A549 (cell line): ENCODE measurements around the gene TSPAN16. TPM values are rescaled to one million over a fixed set of nuclear protein-coding genes. Genes with fewer than 3 reads are reported as not detected.

Source experiments
- ATAC-seq, 2 experiments: fragments of 200-7000 bp in 1 of 2; fragments of >200 bp in 1 of 2; cut with Nextera tagmentation in 1 of 2; cut with Tn5 transposase in 1 of 2; 3 replicates each; pipeline versions ENCODE4 v1.8.0 to v1.9.1; 2018 to 2020; ENCODE audit warnings: mild to moderate bottlenecking in 1 of 2, moderate library complexity in 1 of 2
- CTCF ChIA-PET: fragments of 300-600 bp; sonication (Branson Sonifier 250); formaldehyde crosslinking; extraction: SDS; loops from one replicate; lab custom pipeline; 2021; ENCODE audit warnings: antibody characterized with exemption, inconsistent platforms; lab: Yijun Ruan, JAX
- POLR2A ChIA-PET: fragments of 350-600 bp; formaldehyde crosslinking; extraction: SDS; loops from one replicate; lab custom pipeline; 2021; ENCODE audit warnings: antibody characterized with exemption, inconsistent platforms; lab: Yijun Ruan, JAX
- DNase-seq, 2 experiments: peaks; one replicate each; pipeline versions ENCODE4 v3.0.0 to v3.0.0-alpha.2; 2011 to 2016; ENCODE audit warnings: low read depth in 1 of 2, low spot score in 1 of 2
- FAIRE-seq: peaks from 2 replicates; lab custom pipeline; 2011; peaks lifted over from hg19 to GRCh38; lab: Jason Lieb, UNC
- H3K27ac ChIP-seq, 2 experiments: fragments of >200 bp; sonication (Bioruptor Twin); formaldehyde crosslinking; 3 replicates each; pipeline ENCODE4 v1.5.1; 2016 to 2017
- H3K4me1 ChIP-seq: fragments of >200 bp; sonication (Bioruptor Twin); formaldehyde crosslinking; 3 replicates; pipeline ENCODE4 v1.6.1; 2016
- H3K4me2 ChIP-seq: fragments of >200 bp; sonication (Bioruptor Twin); formaldehyde crosslinking; 3 replicates; pipeline ENCODE4 v1.6.1; 2016
- H3K4me3 ChIP-seq: fragments of >200 bp; sonication (Bioruptor Twin); formaldehyde crosslinking; 3 replicates; pipeline ENCODE4 v1.5.1; 2016
- H3K9me3 ChIP-seq: fragments of >200 bp; sonication (Bioruptor Twin); formaldehyde crosslinking; 3 replicates; pipeline ENCODE4 v1.6.1; 2016
- BCL3 ChIP-seq: fragments of >200 bp; sonication (Bioruptor Twin); formaldehyde crosslinking; IDR thresholded peaks from 3 replicates; pipeline ENCODE4 v1.6.1; 2016
- CBX2 ChIP-seq: fragments of 200-600 bp; sonication (generic); IDR thresholded peaks from 2 replicates; pipeline ENCODE4 v1.6.1; 2016; ENCODE audit warnings: low read depth, mild to moderate bottlenecking, borderline replicate concordance
- CEBPB ChIP-seq, 2 experiments: fragments of >200 bp in 1 of 2; sonication (Bioruptor Twin) in 1 of 2; formaldehyde crosslinking in 1 of 2; IDR thresholded peaks; 2 replicates each; pipeline ENCODE4 v1.6.1; 2012 to 2016
- CHD2 ChIP-seq: fragments of 150-350 bp; IDR thresholded peaks from 2 replicates; pipeline ENCODE4 v1.6.1; 2014; ENCODE audit warnings: low read length; ENCODE audit not compliant: partially characterized antibody
- CHD4 ChIP-seq: fragments of 200-600 bp; sonication (generic); IDR thresholded peaks from 2 replicates; pipeline ENCODE4 v1.6.1; 2016; ENCODE audit warnings: antibody characterized with exemption, mild to moderate bottlenecking, borderline replicate concordance
- CTCF ChIP-seq: fragments of >200 bp; sonication (Bioruptor Twin); formaldehyde crosslinking; IDR thresholded peaks from 3 replicates; pipeline ENCODE4 v1.5.1; 2016
- ELK1 ChIP-seq: fragments of 150-350 bp; IDR thresholded peaks from 2 replicates; pipeline ENCODE4 v1.6.1; 2014; ENCODE audit warnings: low read depth, mild to moderate bottlenecking, low read length
- FOXS1 ChIP-seq: fragments of 250-450 bp; sonication (Bioruptor Pico); IDR thresholded peaks from 2 replicates; pipeline ENCODE4 v1.5.0; 2020; ENCODE audit warnings: mild to moderate bottlenecking, moderate library complexity
- HEYL ChIP-seq: fragments of 250-450 bp; sonication (Bioruptor Pico); IDR thresholded peaks from 2 replicates; pipeline ENCODE4 v1.8.0; 2021; ENCODE audit warnings: mild to moderate bottlenecking, moderate library complexity
- HOXB13 ChIP-seq: fragments of 250-450 bp; sonication (Bioruptor Pico); IDR thresholded peaks from 2 replicates; pipeline ENCODE4 v1.5.0; 2020; ENCODE audit warnings: low read depth, mild to moderate bottlenecking, moderate library complexity
- JUN ChIP-seq, 2 experiments: fragments of >200 bp; sonication (Bioruptor Twin); formaldehyde crosslinking; IDR thresholded peaks; 2 replicates in 1 of 2; 3 replicates in 1 of 2; pipeline ENCODE4 v1.6.1; 2016 to 2017
- KDM5A ChIP-seq: fragments of 200-600 bp; sonication (generic); IDR thresholded peaks from 2 replicates; pipeline ENCODE4 v1.6.1; 2016; ENCODE audit warnings: antibody characterized with exemption, mild to moderate bottlenecking
- MAX ChIP-seq: IDR thresholded peaks from 2 replicates; pipeline ENCODE4 v1.6.1; 2012
- MAZ ChIP-seq: fragments of 150-350 bp; IDR thresholded peaks from 2 replicates; pipeline ENCODE4 v1.6.1; 2014; ENCODE audit warnings: antibody characterized with exemption, low read depth, low read length, borderline replicate concordance
- MYC ChIP-seq: IDR thresholded peaks from 2 replicates; pipeline ENCODE4 v1.6.1; 2012; ENCODE audit warnings: mild to moderate bottlenecking, inconsistent platforms, low read length, improper control_type of control experiment, borderline replicate concordance
- NR3C1 ChIP-seq: fragments of >200 bp; sonication (Bioruptor Twin); formaldehyde crosslinking; IDR thresholded peaks from 3 replicates; pipeline ENCODE4 v1.6.1; 2017
- PBX3 ChIP-seq: IDR thresholded peaks from 2 replicates; pipeline ENCODE4 v1.6.1; 2012
- POLR2A ChIP-seq: IDR thresholded peaks from 2 replicates; pipeline ENCODE4 v1.6.1; 2012; ENCODE audit warnings: mild to moderate bottlenecking, low read length
- RAD21 ChIP-seq, 2 experiments: fragments of >200 bp in 1 of 2; sonication (Bioruptor Twin) in 1 of 2; formaldehyde crosslinking in 1 of 2; IDR thresholded peaks in 1 of 2; conservative IDR thresholded peaks in 1 of 2; 2 replicates in 1 of 2; 3 replicates in 1 of 2; pipeline ENCODE4 v1.6.1; 2012 to 2018; ENCODE audit warnings: inconsistent platforms in 1 of 2
- SMC3 ChIP-seq: fragments of >200 bp; sonication (Bioruptor Twin); formaldehyde crosslinking; IDR thresholded peaks from 3 replicates; pipeline ENCODE4 v1.6.1; 2018; ENCODE audit warnings: inconsistent platforms
- WGBS: methylation state at CpG from one replicate; pipeline ENCODE4 v1.1.6; 2017; ENCODE audit errors: missing lambda C conversion rate; 5-methylcytosine and 5-hydroxymethylcytosine counted together
- polyA plus RNA-seq, 4 experiments: library from polyadenylated mRNA; depleted of rRNA in 3 of 4; stranded (reverse); fragments of >200 nt; fragmentation: RNase III in 1 of 4; extraction: RNeasy Plus Mini Kit Qiagen cat#74134 plus additional on column Dnase treatment in 1 of 4; gene quantifications; 2 replicates in 3 of 4; 3 replicates in 1 of 4; pipeline ENCODE4 v1.2.3, GENCODE V29; 2011 to 2017

The TSPAN16 gene
- polyA plus RNA-seq, 2 of the 4 experiments (the other 2 are of a cell fraction) = not detected

GRCh38 chr19:11291991-11292390 is 4.0 kb upstream of the TSPAN16 start:
- no peak overlapping the region for H3K4me3 ChIP-seq
- WGBS = 59% methylated on average over 1 of the region's 1 CpG
- ChIA-PET CTCF (interaction anchor here (0.6 to 3.2 kb wide), 5 partner anchors 25 to 191 kb away, joined by 3 to 12 read pairs (median 4); partner anchors contain the start of gene RAB3D), POLR2A (no interaction called here)
- peaks cover 9% of the 10 kb centered on the region; the same call in 1 of the 3 replicates for H3K4me1 ChIP-seq
- FAIRE-seq = no peak
- no peak overlapping the region for H3K4me2 ChIP-seq
- no peak overlapping the region for H3K27ac ChIP-seq
- H3K9me3 ChIP-seq = no peaks in the 10 kb centered on the region
- ATAC-seq = no peak
- DNase-seq = no peak
- TF ChIP-seq HEYL = no peak
- TF ChIP-seq JUN (IDR thresholded peaks at IDR 0.05) = no peak
- TF ChIP-seq FOXS1 = no peak
- no peak for TF ChIP-seq CHD4
- no peak for TF ChIP-seq NR3C1
- TF ChIP-seq PBX3 = no peak
- no peak for TF ChIP-seq MAZ
- no peak for TF ChIP-seq CHD2
- TF ChIP-seq HOXB13 (CRISPR knock-in tag) = no peak
- TF ChIP-seq ELK1 = no peak
- no peak for TF ChIP-seq CBX2
- no peak for TF ChIP-seq MAX

GRCh38 chr19:11293433-11294389 is 2.2 kb upstream of the TSPAN16 start:
- WGBS = 4% methylated on average over 34 of the region's 41 CpGs
- Histone ChIP-seq H3K4me2 (peak overlapping the region; percentile 76), H3K4me3 (peak overlapping the region; percentile 39), H3K9me3 (no peaks in the 10 kb centered on the region), H3K4me1 (peaks cover 10% of the 10 kb centered on the region; the same call in 1 of the 3 replicates), H3K27ac (peak overlapping the region; percentile 78 to 79)
- no peak for FAIRE-seq
- TF ChIP-seq KDM5A = no peak
- TF ChIP-seq MYC = peak; percentile 48; the same call in 1 of the 2 replicates
- TF ChIP-seq SMC3 = peak; percentile 97
- TF ChIP-seq HOXB13 (CRISPR knock-in tag) = no peak
- no peak for TF ChIP-seq PBX3
- TF ChIP-seq CEBPB (IDR thresholded peaks at IDR 0.05) = peak in 1 of 2 experiments; percentile 44; a peak in 1 of 4 replicates
- TF ChIP-seq JUN (IDR thresholded peaks at IDR 0.05) = 0 out of 5 replicates have a peak, but pooled peaks of 1 of the 2 experiments have one; percentile 35
- TF ChIP-seq BCL3 = 0 out of 3 replicates have a peak, but pooled peaks have one; percentile 28
- peak; percentile 84 for TF ChIP-seq CTCF
- TF ChIP-seq RAD21 (conservative IDR thresholded peaks at IDR 0.05 in 1 of 2, IDR thresholded peaks at IDR 0.05 in 1 of 2) = peak; percentile 90 to 96
- peak; percentile 55 for TF ChIP-seq POLR2A
- ATAC-seq = peak; percentile 99
- DNase-seq = peak; percentile 79 to 93
- ChIA-PET CTCF (interaction anchor here (0.5 to 4.6 kb wide), 35 partner anchors 9 to 265 kb away, joined by 3 to 34 read pairs (median 4); partner anchors contain the start of genes CCDC159, ECSIT, ELAVL3 and ODAD3), POLR2A (interaction anchor here (0.5 to 1.1 kb wide), 10 partner anchors 10 to 262 kb away, joined by 3 to 32 read pairs (median 4); partner anchors contain the start of genes ELAVL3, RAB3D and SWSAP1)
